Measurements from ENCODE around the gene QRSL1.
"Not testable (repeated sequence)": the region's sequence is repeated elsewhere in the genome, so short reads cannot be mapped to it uniquely, and the experiment has no call there.

Gene QRSL1

GRCh38 chr6:106623039-106623438 is 6.3 kb upstream of the QRSL1 start:
- no peak overlapping the region for H3K27ac ChIP-seq
- no peaks in the 10 kb centered on the region for H3K4me1 ChIP-seq (ENCODE audit: control insufficient read depth in 1 of 2, insufficient read depth in 1 of 2, low read depth in 1 of 2, low read length in 1 of 2)
- H3K27me3 ChIP-seq, result no peaks in the 10 kb centered on the region
- H3K9me3 ChIP-seq, result no peaks in the 10 kb centered on the region
- no peak for TF ChIP-seq CTCF (IDR thresholded peaks at IDR 0.05)
- peaks cover 13% of the 10 kb centered on the region for H3K36me3 ChIP-seq
- H3K4me3 ChIP-seq (ENCODE audit: low read depth in 1 of 2, low read length in 1 of 2), result no peak overlapping the region

- no peak for TF ChIP-seq CTCF (IDR thresholded peaks at IDR 0.05)
- no peaks in the 10 kb centered on the region for H3K27me3 ChIP-seq
- no peaks in the 10 kb centered on the region for H3K9me3 ChIP-seq
- H3K36me3 ChIP-seq, result peaks cover 7% of the 10 kb centered on the region
- H3K4me3 ChIP-seq (ENCODE audit: low read depth in 1 of 2, low read length in 1 of 2), result no peak overlapping the region
- no peak overlapping the region for H3K27ac ChIP-seq
- peaks cover 14 to 17% of the 10 kb centered on the region in 2 experiments for H3K4me1 ChIP-seq (ENCODE audit: control insufficient read depth in 1 of 2, insufficient read depth in 1 of 2, low read depth in 1 of 2, low read length in 1 of 2)
Observed at GRCh38 chr6:106626485-106626884, 2.9 kb upstream of the QRSL1 start.

GRCh38 chr6:106627760-106628159 is 1.6 kb upstream of the QRSL1 start:
- H3K4me1 ChIP-seq (ENCODE audit: control insufficient read depth in 1 of 2, insufficient read depth in 1 of 2, low read depth in 1 of 2, low read length in 1 of 2), result peaks cover 14 to 17% of the 10 kb centered on the region in 2 experiments
- not testable (repeated sequence) for H3K36me3 ChIP-seq; H3K27ac ChIP-seq; H3K4me3 ChIP-seq (ENCODE audit: low read depth in 1 of 2, low read length in 1 of 2); H3K27me3 ChIP-seq; H3K9me3 ChIP-seq

- H3K9me3 ChIP-seq, result no peaks in the 10 kb centered on the region
- peaks cover 14 to 17% of the 10 kb centered on the region in 2 experiments for H3K4me1 ChIP-seq (ENCODE audit: control insufficient read depth in 1 of 2, insufficient read depth in 1 of 2, low read depth in 1 of 2, low read length in 1 of 2)
- TF ChIP-seq CTCF (IDR thresholded peaks at IDR 0.05), result no peak
- H3K36me3 ChIP-seq, result no peaks in the 10 kb centered on the region
- peak overlapping the region; percentile 72 to 90 for H3K4me3 ChIP-seq (ENCODE audit: low read depth in 1 of 2, low read length in 1 of 2)
- H3K27me3 ChIP-seq, result no peaks in the 10 kb centered on the region
- peak overlapping the region; percentile 77 for H3K27ac ChIP-seq
Observed at GRCh38 chr6:106628658-106629102, 698 bp upstream of the QRSL1 start.

GRCh38 chr6:106629859-106630163 is 433 bp downstream of the QRSL1 start:
- no peak for TF ChIP-seq CTCF (IDR thresholded peaks at IDR 0.05)

GRCh38 chr6:106630366-106630765 is 988 bp downstream of the QRSL1 start:
- H3K4me3 ChIP-seq (ENCODE audit: low read depth in 1 of 2, low read length in 1 of 2), result peak overlapping the region in 1 of 2 experiments; percentile 90
- no peaks in the 10 kb centered on the region for H3K27me3 ChIP-seq
- H3K9me3 ChIP-seq, result no peaks in the 10 kb centered on the region
- H3K4me1 ChIP-seq (ENCODE audit: control insufficient read depth in 1 of 2, insufficient read depth in 1 of 2, low read depth in 1 of 2, low read length in 1 of 2), result peaks cover 14 to 17% of the 10 kb centered on the region in 2 experiments
- no peak overlapping the region for H3K27ac ChIP-seq
- TF ChIP-seq CTCF (IDR thresholded peaks at IDR 0.05), result no peak
- no peaks in the 10 kb centered on the region for H3K36me3 ChIP-seq

More at GRCh38 chr6:106629859-106630163, 433 bp downstream of the QRSL1 start:
- Histone ChIP-seq H3K27me3 (no peaks in the 10 kb centered on the region), H3K4me3 (ENCODE audit: low read depth in 1 of 2, low read length in 1 of 2) (peak overlapping the region; percentile 72 to 90), H3K4me1 (ENCODE audit: control insufficient read depth in 1 of 2, insufficient read depth in 1 of 2, low read depth in 1 of 2, low read length in 1 of 2) (peaks cover 14 to 17% of the 10 kb centered on the region in 2 experiments), H3K9me3 (no peaks in the 10 kb centered on the region), H3K27ac (peak overlapping the region; percentile 77), H3K36me3 (no peaks in the 10 kb centered on the region)

All from neutrophil (primary cell).